Parathyroid adenoma (tissue), 2 donors: ENCODE data around the gene POLR3E.

ENCODE experiments used
- H2AFZ ChIP-seq: fragments of 300-600 bp; sonication (generic); one replicate; pipeline ENCODE4 v1.7.0; 2017; ENCODE audit warnings: antibody characterized with exemption, mild to moderate bottlenecking
- H3K27ac ChIP-seq: fragments of 300-600 bp; sonication (generic); one replicate; pipeline ENCODE4 v1.7.0; 2017
- H3K27me3 ChIP-seq: fragments of 300-600 bp; sonication (generic); one replicate; pipeline ENCODE4 v1.7.0; 2017; ENCODE audit warnings: low read length; ENCODE audit not compliant: control insufficient read depth, insufficient read depth
- H3K36me3 ChIP-seq: fragments of 300-600 bp; sonication (generic); one replicate; pipeline ENCODE4 v1.7.0; 2017; ENCODE audit warnings: low read length; ENCODE audit not compliant: control insufficient read depth, insufficient read depth
- H3K4me1 ChIP-seq: fragments of 300-600 bp; sonication (generic); one replicate; pipeline ENCODE4 v1.7.0; 2017; ENCODE audit warnings: control low read depth
- H3K4me2 ChIP-seq: fragments of 300-600 bp; sonication (generic); one replicate; pipeline ENCODE4 v1.7.0; 2017; ENCODE audit warnings: low read length
- H3K4me3 ChIP-seq: fragments of 300-600 bp; sonication (generic); one replicate; pipeline ENCODE4 v1.7.0; 2017; ENCODE audit warnings: low read depth, low read length
- H3K79me2 ChIP-seq: fragments of 300-600 bp; sonication (generic); one replicate; pipeline ENCODE4 v1.7.0; 2017; ENCODE audit warnings: control low read depth
- H3K9ac ChIP-seq: fragments of 300-600 bp; sonication (generic); one replicate; pipeline ENCODE4 v1.7.0; 2017; ENCODE audit warnings: mild to moderate bottlenecking
- H3K9me3 ChIP-seq: fragments of 300-600 bp; sonication (generic); one replicate; pipeline ENCODE4 v1.7.0; 2017; ENCODE audit warnings: low read length; ENCODE audit not compliant: control insufficient read depth
- CTCF ChIP-seq: fragments of 300-600 bp; sonication (generic); IDR thresholded peaks from one replicate; pipeline ENCODE4 v1.7.0; 2017; ENCODE audit warnings: antibody characterized with exemption, mild to moderate bottlenecking
- donor health status: primary hyperparathyroidism.

POLR3E gene

DNA sequence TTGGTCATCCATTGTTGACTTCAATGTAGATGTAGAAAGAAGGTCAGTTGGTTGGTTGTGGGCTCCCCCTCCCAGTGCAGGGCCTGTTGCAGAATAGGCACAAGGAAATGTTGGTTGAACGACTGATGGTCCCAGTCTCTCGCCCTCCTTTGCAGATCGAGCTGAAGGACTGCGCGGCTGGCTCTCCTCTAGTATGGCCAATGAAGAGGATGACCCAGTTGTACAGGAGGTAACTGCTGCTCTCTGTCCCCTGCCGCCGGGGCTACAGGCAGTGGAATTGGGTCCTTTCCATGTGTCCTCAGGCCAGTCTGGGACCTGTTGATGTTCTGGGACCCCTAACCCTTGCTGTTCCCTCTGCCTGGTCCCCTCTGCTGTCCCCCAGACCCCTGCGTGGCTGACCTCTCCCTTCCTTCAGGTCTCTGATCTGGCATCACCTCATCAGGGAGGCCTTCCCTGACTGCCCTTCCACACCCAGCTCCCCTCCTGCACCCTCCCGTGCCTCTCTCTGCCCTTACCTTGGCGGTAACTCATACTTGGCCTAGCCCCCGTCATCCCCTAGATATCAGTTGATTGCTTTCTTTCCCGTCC lies 5.7 kb downstream of the POLR3E start:
- Histone ChIP-seq H3K36me3 (no peaks in the 10 kb centered on the region), H3K4me2 (no peak overlapping the region), H3K4me1 (peaks cover 4% of the 10 kb centered on the region), H2AFZ (no peak overlapping the region), H3K79me2 (peaks cover 45% of the 10 kb centered on the region), H3K27ac (no peak overlapping the region), H3K9me3 (no peaks in the 10 kb centered on the region), H3K9ac (no peak overlapping the region), H3K27me3 (no peaks in the 10 kb centered on the region), H3K4me3 (no peak overlapping the region)
- no peak for TF ChIP-seq CTCF

DNA sequence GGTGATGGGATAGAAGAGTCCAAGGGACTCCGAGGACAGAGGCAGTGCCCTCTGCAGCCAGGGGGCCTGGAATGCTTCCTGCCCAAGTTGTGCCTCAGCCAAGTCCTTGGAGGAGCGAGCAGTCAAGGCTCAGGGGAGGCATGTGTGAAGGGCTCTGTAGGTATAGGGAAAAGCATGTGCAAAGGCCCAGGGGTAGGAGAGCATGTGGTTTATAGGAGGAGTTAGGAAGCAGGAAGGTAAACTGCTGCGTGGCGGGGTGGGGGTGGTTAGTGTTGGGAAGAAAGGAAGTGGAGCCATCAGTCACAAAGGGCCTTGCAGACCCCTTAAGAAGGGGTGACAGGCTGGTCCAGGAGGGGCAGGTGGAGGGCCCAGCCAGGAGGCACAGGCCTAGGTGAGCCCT lies 7.2 kb downstream of the POLR3E start:
- peaks cover 4% of the 10 kb centered on the region for H3K4me1 ChIP-seq
- H3K27me3 ChIP-seq, result no peaks in the 10 kb centered on the region
- H3K9me3 ChIP-seq, result no peaks in the 10 kb centered on the region
- H3K4me3 ChIP-seq, result no peak overlapping the region
- H3K27ac ChIP-seq, result no peak overlapping the region
- H3K4me2 ChIP-seq, result no peak overlapping the region
- no peak overlapping the region for H2AFZ ChIP-seq
- TF ChIP-seq CTCF, result no peak
- H3K79me2 ChIP-seq, result peaks cover 51% of the 10 kb centered on the region
- H3K9ac ChIP-seq, result no peak overlapping the region
- H3K36me3 ChIP-seq, result no peaks in the 10 kb centered on the region

DNA sequence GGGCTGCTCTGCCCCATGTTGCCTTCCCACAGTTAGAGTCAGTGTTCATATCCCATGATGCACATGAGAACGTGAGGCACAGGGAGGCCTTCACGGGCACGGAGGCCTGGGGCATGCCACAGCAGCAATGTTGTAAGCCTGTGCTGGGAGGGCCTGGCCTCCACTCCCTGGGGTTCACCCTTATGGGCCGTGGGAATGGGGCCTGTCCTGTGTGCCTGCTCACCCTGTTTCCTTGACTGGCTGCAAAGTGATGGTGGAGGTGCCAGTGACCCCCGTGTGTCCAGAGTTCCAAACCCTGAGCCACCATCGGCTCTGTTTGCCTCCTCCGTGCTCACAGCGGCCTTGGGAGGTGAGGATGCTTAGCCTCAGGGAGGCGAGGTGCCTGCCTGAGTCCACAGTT lies 9.6 kb downstream of the POLR3E start:
- H3K27ac ChIP-seq, result no peak overlapping the region
- no peak for TF ChIP-seq CTCF
- H3K9ac ChIP-seq, result no peak overlapping the region
- H3K4me3 ChIP-seq, result no peak overlapping the region
- H3K9me3 ChIP-seq, result no peaks in the 10 kb centered on the region
- no peaks in the 10 kb centered on the region for H3K27me3 ChIP-seq
- H2AFZ ChIP-seq, result no peak overlapping the region
- H3K79me2 ChIP-seq, result peaks cover 41% of the 10 kb centered on the region
- no peaks in the 10 kb centered on the region for H3K36me3 ChIP-seq
- H3K4me2 ChIP-seq, result no peak overlapping the region
- H3K4me1 ChIP-seq, result no peaks in the 10 kb centered on the region

GRCh38 chr16:22307838-22308237 lies 10.6 kb downstream of the POLR3E start:
- Histone ChIP-seq H3K4me2 (no peak overlapping the region), H3K36me3 (no peaks in the 10 kb centered on the region), H3K4me1 (no peaks in the 10 kb centered on the region), H3K27ac (no peak overlapping the region), H2AFZ (no peak overlapping the region), H3K79me2 (peaks cover 35% of the 10 kb centered on the region), H3K9ac (no peak overlapping the region), H3K4me3 (no peak overlapping the region), H3K27me3 (no peaks in the 10 kb centered on the region), H3K9me3 (no peaks in the 10 kb centered on the region)
- TF ChIP-seq CTCF, result no peak

- no peaks in the 10 kb centered on the region for H3K4me1 ChIP-seq
- H3K4me3 ChIP-seq, result no peak overlapping the region
- H3K27ac ChIP-seq, result no peak overlapping the region
- no peak for TF ChIP-seq CTCF
- no peak overlapping the region for H3K9ac ChIP-seq
- H3K79me2 ChIP-seq, result peaks cover 28% of the 10 kb centered on the region
- no peaks in the 10 kb centered on the region for H3K9me3 ChIP-seq
- H3K27me3 ChIP-seq, result no peaks in the 10 kb centered on the region
- no peaks in the 10 kb centered on the region for H3K36me3 ChIP-seq
- H2AFZ ChIP-seq, result no peak overlapping the region
- no peak overlapping the region for H3K4me2 ChIP-seq
Observed at GRCh38 chr16:22308824-22309520, 11.8 kb downstream of the POLR3E start.
